ENCODE measurements around the gene ABT1. TPM values are rescaled to one million over a fixed set of nuclear protein-coding genes. Genes with fewer than 3 reads are reported as not detected.

ABT1 gene
- total RNA-seq, 1 experiment from 2014 or later = 18.8 TPM

DNA sequence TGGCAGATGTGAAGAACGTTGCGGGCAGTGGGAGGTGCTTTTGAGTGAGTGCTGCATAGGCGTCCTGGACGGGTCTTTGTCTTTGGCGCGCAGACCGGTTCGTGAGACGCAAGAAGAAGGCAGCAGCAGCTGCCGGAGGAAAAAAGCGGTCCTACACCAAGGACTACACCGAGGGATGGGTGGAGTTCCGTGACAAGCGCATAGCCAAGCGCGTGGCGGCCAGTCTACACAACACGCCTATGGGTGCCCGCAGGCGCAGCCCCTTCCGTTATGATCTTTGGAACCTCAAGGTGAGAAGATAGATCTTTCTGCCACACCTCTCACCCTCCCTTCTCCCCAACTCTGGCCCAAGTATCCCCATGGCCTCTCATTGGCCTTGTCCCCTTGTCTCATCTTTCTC, 1.1 kb downstream of the ABT1 start:
- no TSS peak for BruUV-seq (replicated peaks)
- intact Hi-C loops (cut with micrococcal nuclease; ENCODE audit: unreplicated experiment) = loop anchor here (10.0 kb wide), 1 partner anchor 423 kb away; no protein-coding TSS in a partner anchor
- Mint-ChIP-seq H3K9me3 (ENCODE audit: low read depth, unreplicated experiment) (no peaks in the 10 kb centered on the region), H3K36me3 (ENCODE audit: insufficient read depth, unreplicated experiment) (no peaks in the 10 kb centered on the region), H3K4me1 (ENCODE audit: low read depth, unreplicated experiment) (peaks cover 9% of the 10 kb centered on the region), H3K27me3 (ENCODE audit: unreplicated experiment) (no peaks in the 10 kb centered on the region), H3K4me3 (ENCODE audit: low read depth, unreplicated experiment) (no peak overlapping the region), H3K27ac (ENCODE audit: unreplicated experiment) (peak overlapping the region; percentile 44)
- CTCF ChIA-PET = no interaction called here
- DNase-seq = no peak
- TF ChIP-seq, protein P1, sequence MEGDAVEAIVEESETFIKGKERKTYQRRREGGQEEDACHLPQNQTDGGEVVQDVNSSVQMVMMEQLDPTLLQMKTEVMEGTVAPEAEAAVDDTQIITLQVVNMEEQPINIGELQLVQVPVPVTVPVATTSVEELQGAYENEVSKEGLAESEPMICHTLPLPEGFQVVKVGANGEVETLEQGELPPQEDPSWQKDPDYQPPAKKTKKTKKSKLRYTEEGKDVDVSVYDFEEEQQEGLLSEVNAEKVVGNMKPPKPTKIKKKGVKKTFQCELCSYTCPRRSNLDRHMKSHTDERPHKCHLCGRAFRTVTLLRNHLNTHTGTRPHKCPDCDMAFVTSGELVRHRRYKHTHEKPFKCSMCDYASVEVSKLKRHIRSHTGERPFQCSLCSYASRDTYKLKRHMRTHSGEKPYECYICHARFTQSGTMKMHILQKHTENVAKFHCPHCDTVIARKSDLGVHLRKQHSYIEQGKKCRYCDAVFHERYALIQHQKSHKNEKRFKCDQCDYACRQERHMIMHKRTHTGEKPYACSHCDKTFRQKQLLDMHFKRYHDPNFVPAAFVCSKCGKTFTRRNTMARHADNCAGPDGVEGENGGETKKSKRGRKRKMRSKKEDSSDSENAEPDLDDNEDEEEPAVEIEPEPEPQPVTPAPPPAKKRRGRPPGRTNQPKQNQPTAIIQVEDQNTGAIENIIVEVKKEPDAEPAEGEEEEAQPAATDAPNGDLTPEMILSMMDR (IDR thresholded peaks at IDR 0.05; ENCODE audit: unreplicated experiment) = no peak

DNA sequence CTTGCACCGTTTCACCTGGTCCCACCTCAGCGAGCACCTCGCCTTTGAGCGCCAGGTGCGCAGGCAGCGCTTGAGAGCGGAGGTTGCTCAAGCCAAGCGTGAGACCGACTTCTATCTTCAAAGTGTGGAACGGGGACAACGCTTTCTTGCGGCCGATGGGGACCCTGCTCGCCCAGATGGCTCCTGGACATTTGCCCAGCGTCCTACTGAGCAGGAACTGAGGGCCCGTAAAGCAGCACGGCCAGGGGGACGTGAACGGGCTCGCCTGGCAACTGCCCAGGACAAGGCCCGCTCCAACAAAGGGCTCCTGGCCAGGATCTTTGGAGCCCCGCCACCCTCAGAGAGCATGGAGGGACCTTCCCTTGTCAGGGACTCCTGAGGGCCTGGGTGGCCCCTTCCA, 1.5 kb downstream of the ABT1 start:
- no TSS peak for BruUV-seq (replicated peaks)
- Mint-ChIP-seq H3K9me3 (ENCODE audit: low read depth, unreplicated experiment) (no peaks in the 10 kb centered on the region), H3K27ac (ENCODE audit: unreplicated experiment) (peak overlapping the region; percentile 44), H3K27me3 (ENCODE audit: unreplicated experiment) (no peaks in the 10 kb centered on the region), H3K4me3 (ENCODE audit: low read depth, unreplicated experiment) (no peak overlapping the region), H3K4me1 (ENCODE audit: low read depth, unreplicated experiment) (peaks cover 9% of the 10 kb centered on the region), H3K36me3 (ENCODE audit: insufficient read depth, unreplicated experiment) (no peaks in the 10 kb centered on the region)
- no peak for DNase-seq
- TF ChIP-seq, protein P1 (IDR thresholded peaks at IDR 0.05; ENCODE audit: unreplicated experiment) = no peak
- intact Hi-C loops (cut with micrococcal nuclease; ENCODE audit: unreplicated experiment) = loop anchor here (10.0 kb wide), 1 partner anchor 423 kb away; no protein-coding TSS in a partner anchor
- CTCF ChIA-PET = no interaction called here

DNA sequence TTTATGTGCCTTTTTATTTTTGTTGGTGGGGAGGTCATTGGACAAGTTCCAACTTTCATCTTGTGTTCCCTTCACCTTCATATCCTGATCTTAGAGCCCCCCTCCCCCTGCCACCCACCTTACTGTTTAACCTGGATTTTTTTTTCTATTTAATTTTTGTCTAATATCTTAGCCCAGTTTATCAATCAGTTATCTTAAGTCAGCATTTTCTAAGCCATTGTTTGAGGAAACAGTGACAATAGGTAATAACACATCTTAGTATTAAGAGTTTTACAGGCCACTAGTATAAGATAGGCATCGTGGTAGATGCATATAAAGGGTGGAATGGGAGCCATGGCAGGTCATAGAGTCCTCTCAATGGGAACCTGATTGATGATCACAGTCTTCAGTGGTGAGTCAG, 2.4 kb downstream of the ABT1 start:
- no peak overlapping the region for H3K4me3 Mint-ChIP-seq (ENCODE audit: low read depth, unreplicated experiment)
- no peaks in the 10 kb centered on the region for H3K27me3 Mint-ChIP-seq (ENCODE audit: unreplicated experiment)

DNA sequence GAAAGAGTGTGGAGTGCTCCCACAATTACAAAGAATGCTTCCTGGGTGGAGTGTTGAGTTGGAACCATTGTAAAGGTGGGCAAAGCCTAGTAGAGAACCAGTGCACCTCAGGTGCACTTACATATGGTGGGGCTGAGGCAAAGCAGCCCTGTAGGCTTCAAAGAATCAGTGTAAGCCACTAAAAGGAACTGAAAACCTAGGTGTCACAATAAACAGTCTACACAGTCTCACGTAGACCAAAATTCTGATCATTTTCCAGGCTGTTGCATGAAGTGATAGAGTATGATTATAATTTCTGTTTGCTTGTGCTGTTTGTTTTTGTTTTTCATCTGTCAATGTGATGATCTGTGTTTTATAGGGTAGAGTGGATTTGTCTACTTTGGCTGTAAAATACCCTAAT, 2.8 kb downstream of the ABT1 start:
- BruUV-seq (replicated peaks) = no TSS peak
- DNase-seq = no peak
- Mint-ChIP-seq H3K4me1 (ENCODE audit: low read depth, unreplicated experiment) (peaks cover 9% of the 10 kb centered on the region), H3K4me3 (ENCODE audit: low read depth, unreplicated experiment) (no peak overlapping the region), H3K9me3 (ENCODE audit: low read depth, unreplicated experiment) (no peaks in the 10 kb centered on the region), H3K27ac (ENCODE audit: unreplicated experiment) (no peak overlapping the region), H3K36me3 (ENCODE audit: insufficient read depth, unreplicated experiment) (no peaks in the 10 kb centered on the region), H3K27me3 (ENCODE audit: unreplicated experiment) (no peaks in the 10 kb centered on the region)
- CTCF ChIA-PET = no interaction called here
- TF ChIP-seq, protein P1 (IDR thresholded peaks at IDR 0.05; ENCODE audit: unreplicated experiment) = no peak
- intact Hi-C loops (cut with micrococcal nuclease; ENCODE audit: unreplicated experiment) = loop anchor here (10.0 kb wide), 1 partner anchor 425 kb away; no protein-coding TSS in a partner anchor

More for the DNA sequence above, 2.4 kb downstream of the ABT1 start:
- no peak overlapping the region for H3K27ac Mint-ChIP-seq (ENCODE audit: unreplicated experiment)
- TF ChIP-seq, protein P1 (IDR thresholded peaks at IDR 0.05; ENCODE audit: unreplicated experiment) = no peak
- intact Hi-C loops (cut with micrococcal nuclease; ENCODE audit: unreplicated experiment) = loop anchor here (10.0 kb wide), 1 partner anchor 424 kb away; no protein-coding TSS in a partner anchor
- DNase-seq = no peak
- no TSS peak for BruUV-seq (replicated peaks)
- H3K4me1 Mint-ChIP-seq (ENCODE audit: low read depth, unreplicated experiment) = peaks cover 9% of the 10 kb centered on the region
- no peaks in the 10 kb centered on the region for H3K36me3 Mint-ChIP-seq (ENCODE audit: insufficient read depth, unreplicated experiment)
- no peaks in the 10 kb centered on the region for H3K9me3 Mint-ChIP-seq (ENCODE audit: low read depth, unreplicated experiment)
- CTCF ChIA-PET = no interaction called here

All from Calu3 (cell line).